H9 (cell line): ENCODE data around the gene AP5M1. TPM values are rescaled to one million over a fixed set of nuclear protein-coding genes. Genes with fewer than 3 reads are reported as not detected.

ENCODE experiments used
- DNase-seq: peaks from one replicate; pipeline ENCODE4 v3.0.0-alpha.2; 2017
- H2AFZ ChIP-seq: one replicate; pipeline ENCODE4 v1.6.1; 2013; ENCODE audit warnings: mild to moderate bottlenecking, low read length, control low read depth, moderate library complexity
- H2AK5ac ChIP-seq: 2 replicates; pipeline ENCODE4 v1.6.1; 2013; ENCODE audit warnings: low read length, control low read depth, mixed read lengths; ENCODE audit not compliant: insufficient read length
- H2BK120ac ChIP-seq: one replicate; pipeline ENCODE4 v1.6.1; 2013; ENCODE audit warnings: low read depth, mild to moderate bottlenecking, low read length, control low read depth, inconsistent platforms; ENCODE audit not compliant: poor library complexity, severe bottlenecking
- H2BK12ac ChIP-seq: 2 replicates; pipeline ENCODE4 v1.6.1; 2013; ENCODE audit warnings: low read length, control low read depth, mixed read lengths, low read depth; ENCODE audit not compliant: insufficient read length
- H2BK15ac ChIP-seq: 2 replicates; pipeline ENCODE4 v1.6.1; 2013; ENCODE audit warnings: low read depth, low read length, control low read depth
- H2BK20ac ChIP-seq: one replicate; pipeline ENCODE4 v1.6.1; 2013; ENCODE audit warnings: low read depth, mild to moderate bottlenecking, low read length, control low read depth, inconsistent platforms; ENCODE audit not compliant: poor library complexity, severe bottlenecking
- H2BK5ac ChIP-seq: 2 replicates; pipeline ENCODE4 v1.6.1; 2013; ENCODE audit warnings: low read length, control low read depth, mixed read lengths; ENCODE audit not compliant: insufficient read length
- H3K14ac ChIP-seq: 2 replicates; pipeline ENCODE4 v1.6.1; 2013; ENCODE audit warnings: low read length, control low read depth; ENCODE audit not compliant: insufficient read depth
- H3K18ac ChIP-seq: 2 replicates; pipeline ENCODE4 v1.6.1; 2013; ENCODE audit warnings: low read depth, mild to moderate bottlenecking, mixed read lengths, low read length, control low read depth; ENCODE audit not compliant: insufficient read length
- H3K23ac ChIP-seq: 2 replicates; pipeline ENCODE4 v1.6.1; 2013; ENCODE audit warnings: low read length, control low read depth, mixed read lengths, low read depth; ENCODE audit not compliant: insufficient read length
- H3K23me2 ChIP-seq: 2 replicates; pipeline ENCODE4 v1.6.1; 2013; ENCODE audit warnings: low read depth, mild to moderate bottlenecking, mixed read lengths, low read length, control low read depth; ENCODE audit not compliant: insufficient read length, poor library complexity, severe bottlenecking
- H3K27ac ChIP-seq: 2 replicates; pipeline ENCODE4 v1.5.1; 2013; ENCODE audit warnings: low read length, control low read depth, mixed read lengths, low read depth; ENCODE audit not compliant: insufficient read length
- H3K27me3 ChIP-seq: 2 replicates; pipeline ENCODE4 v1.6.1; 2013; ENCODE audit warnings: low read length, control low read depth, inconsistent platforms; ENCODE audit not compliant: insufficient read depth
- H3K4ac ChIP-seq: 2 replicates; pipeline ENCODE4 v1.6.1; 2013; ENCODE audit warnings: low read depth, mild to moderate bottlenecking, control low read depth, inconsistent platforms, low read length, moderate library complexity
- H3K4me1 ChIP-seq: 2 replicates; pipeline ENCODE4 v1.6.1; 2013; ENCODE audit warnings: low read length, control low read depth, inconsistent platforms; ENCODE audit not compliant: insufficient read depth
- H3K4me2 ChIP-seq: 2 replicates; pipeline ENCODE4 v1.6.1; 2013; ENCODE audit warnings: low read length, control low read depth, mixed read lengths; ENCODE audit not compliant: insufficient read length, insufficient read depth
- H3K56ac ChIP-seq: 2 replicates; pipeline ENCODE4 v1.6.1; 2013; ENCODE audit warnings: low read depth, mild to moderate bottlenecking, mixed read lengths, low read length, control low read depth; ENCODE audit not compliant: insufficient read length
- H3K79me1 ChIP-seq: 2 replicates; pipeline ENCODE4 v1.6.1; 2013; ENCODE audit warnings: low read depth, mild to moderate bottlenecking, moderate library complexity, low read length, control low read depth, inconsistent platforms; ENCODE audit not compliant: insufficient read depth, poor library complexity, severe bottlenecking
- H3K79me2 ChIP-seq: 2 replicates; pipeline ENCODE4 v1.6.1; 2013; ENCODE audit warnings: low read length, control low read depth, inconsistent platforms; ENCODE audit not compliant: insufficient read depth
- H3K9ac ChIP-seq: 2 replicates; pipeline ENCODE4 v1.6.1; 2013; ENCODE audit warnings: low read length, control low read depth, mixed read lengths; ENCODE audit not compliant: insufficient read length; ENCODE audit errors: extremely low read depth
- H3K9me3 ChIP-seq: one replicate; pipeline ENCODE4 v1.6.1; 2013; ENCODE audit warnings: low read depth, low read length, inconsistent platforms; ENCODE audit not compliant: control insufficient read depth
- H3T11ph ChIP-seq: one replicate; pipeline ENCODE4 v1.6.1; 2013; ENCODE audit warnings: mild to moderate bottlenecking, low read length, control low read depth, inconsistent platforms
- H4K20me1 ChIP-seq: one replicate; pipeline ENCODE4 v1.6.1; 2013; ENCODE audit not compliant: control insufficient read depth, insufficient read length, insufficient read depth
- H4K5ac ChIP-seq: 2 replicates; pipeline ENCODE4 v1.6.1; 2013; ENCODE audit warnings: low read depth, mild to moderate bottlenecking, mixed read lengths, low read length, control low read depth; ENCODE audit not compliant: insufficient read length
- H4K8ac ChIP-seq: replicated peaks from 2 replicates; pipeline ENCODE4 v1.6.1; 2013; ENCODE audit warnings: low read length, control low read depth, mixed read lengths, low read depth; ENCODE audit not compliant: insufficient read length
- H4K91ac ChIP-seq: 2 replicates; pipeline ENCODE4 v1.6.1; 2013; ENCODE audit warnings: low read depth, mild to moderate bottlenecking, moderate library complexity, mixed read lengths, low read length, control low read depth; ENCODE audit not compliant: insufficient read length
- H3K27ac Mint-ChIP-seq, 3 experiments: 2 replicates in 2 of 3; 3 replicates in 1 of 3; pipeline ENCODE4 v1.8.0; 2020 to 2021; ENCODE audit warnings: mixed read lengths in 3 of 3, mild to moderate bottlenecking in 1 of 3, moderate library complexity in 1 of 3
- H3K27me3 Mint-ChIP-seq: 2 replicates; pipeline ENCODE4 v1.8.0; 2021; ENCODE audit warnings: low read depth, mild to moderate bottlenecking, moderate library complexity, mixed read lengths
- H3K36me3 Mint-ChIP-seq, 3 experiments: 2 replicates in 2 of 3; 3 replicates in 1 of 3; pipeline ENCODE4 v1.8.0; 2020 to 2021; ENCODE audit warnings: low read depth in 3 of 3, mixed read lengths in 3 of 3; ENCODE audit not compliant: insufficient read depth in 1 of 3
- H3K4me1 Mint-ChIP-seq, 2 experiments: 2 replicates each; pipeline ENCODE4 v1.8.0; 2020; ENCODE audit warnings: mixed read lengths in 2 of 2
- H3K4me3 Mint-ChIP-seq, 2 experiments: 2 replicates in 1 of 2; 3 replicates in 1 of 2; pipeline ENCODE4 v1.8.0; 2020 to 2021; ENCODE audit warnings: mild to moderate bottlenecking in 2 of 2, mixed read lengths in 2 of 2, moderate library complexity in 1 of 2
- H3K9me3 Mint-ChIP-seq, 2 experiments: 2 replicates in 1 of 2; 3 replicates in 1 of 2; pipeline ENCODE4 v1.8.0; 2020; ENCODE audit warnings: mild to moderate bottlenecking in 2 of 2, mixed read lengths in 2 of 2, moderate library complexity in 1 of 2
- WGBS: extraction: QIAGEN DNeasy Blood & Tissue Kit; methylation state at CpG from one replicate; pipeline ENCODE4 v1.1.7; 2013; ENCODE audit warnings: missing lambda C conversion rate, low lambda C conversion rate, mixed read lengths; ENCODE audit not compliant: insufficient read length; ENCODE audit errors: extremely low coverage; 5-methylcytosine and 5-hydroxymethylcytosine counted together
- total RNA-seq: library from RNA; stranded (reverse); gene quantifications from 2 replicates; pipeline ENCODE4 v1.2.1, GENCODE V29; 2021
- TF ChIP-seq, protein P1 (sequence below): fragments of 200-600 bp; sonication (generic); conservative IDR thresholded peaks from 3 replicates; pipeline ENCODE4 v1.8.0; 2021; ENCODE audit warnings: antibody characterized with exemption, mild to moderate bottlenecking

AP5M1 gene
- total RNA-seq, 1 experiment from 2014 or later: 42.6 TPM

DNA sequence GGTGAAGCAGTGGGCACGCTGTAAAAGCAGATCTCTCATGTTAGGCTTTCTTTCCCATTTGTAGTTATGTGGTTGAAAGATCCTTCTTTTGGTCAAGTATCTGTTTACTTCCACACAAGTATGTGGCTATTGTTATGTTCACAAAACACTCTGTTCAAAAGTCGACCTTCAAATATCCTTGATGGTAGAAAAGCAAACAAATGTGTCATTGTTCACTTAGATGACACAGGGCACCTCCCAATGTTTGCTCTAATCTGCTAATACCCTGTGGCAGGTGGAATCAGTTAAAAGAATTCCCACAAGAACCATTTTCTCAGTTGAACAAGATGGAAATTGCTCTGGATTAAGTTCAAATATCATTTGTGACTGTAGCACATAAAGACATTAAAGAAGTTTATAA is 78.0 kb downstream of the AP5M1 start:
- no peak overlapping the region for H4K5ac ChIP-seq
- Mint-ChIP-seq H3K27ac (no peak overlapping the region), H3K4me3 (no peak overlapping the region), H3K4me1 (peaks cover 3 to 5% of the 10 kb centered on the region in 2 experiments), H3K27me3 (peaks cover 2% of the 10 kb centered on the region), H3K36me3 (peaks cover 3 to 11% (median 4%) of the 10 kb centered on the region in 3 experiments; a peak in 6 of 7 replicates), H3K9me3 (peaks cover 7 to 20% of the 10 kb centered on the region in 2 experiments)
- no peak overlapping the region for H2BK120ac ChIP-seq
- no peak overlapping the region for H3K4ac ChIP-seq
- H3K27me3 ChIP-seq: no peaks in the 10 kb centered on the region
- no peaks in the 10 kb centered on the region for H4K20me1 ChIP-seq
- TF ChIP-seq, protein P1, sequence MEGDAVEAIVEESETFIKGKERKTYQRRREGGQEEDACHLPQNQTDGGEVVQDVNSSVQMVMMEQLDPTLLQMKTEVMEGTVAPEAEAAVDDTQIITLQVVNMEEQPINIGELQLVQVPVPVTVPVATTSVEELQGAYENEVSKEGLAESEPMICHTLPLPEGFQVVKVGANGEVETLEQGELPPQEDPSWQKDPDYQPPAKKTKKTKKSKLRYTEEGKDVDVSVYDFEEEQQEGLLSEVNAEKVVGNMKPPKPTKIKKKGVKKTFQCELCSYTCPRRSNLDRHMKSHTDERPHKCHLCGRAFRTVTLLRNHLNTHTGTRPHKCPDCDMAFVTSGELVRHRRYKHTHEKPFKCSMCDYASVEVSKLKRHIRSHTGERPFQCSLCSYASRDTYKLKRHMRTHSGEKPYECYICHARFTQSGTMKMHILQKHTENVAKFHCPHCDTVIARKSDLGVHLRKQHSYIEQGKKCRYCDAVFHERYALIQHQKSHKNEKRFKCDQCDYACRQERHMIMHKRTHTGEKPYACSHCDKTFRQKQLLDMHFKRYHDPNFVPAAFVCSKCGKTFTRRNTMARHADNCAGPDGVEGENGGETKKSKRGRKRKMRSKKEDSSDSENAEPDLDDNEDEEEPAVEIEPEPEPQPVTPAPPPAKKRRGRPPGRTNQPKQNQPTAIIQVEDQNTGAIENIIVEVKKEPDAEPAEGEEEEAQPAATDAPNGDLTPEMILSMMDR: no peak
- no peak overlapping the region for H3K14ac ChIP-seq
- no peaks in the 10 kb centered on the region for H3K4me1 ChIP-seq
- H4K91ac ChIP-seq: no peak overlapping the region
- H2AK5ac ChIP-seq: no peak overlapping the region
- no peak for DNase-seq
- H3K27ac ChIP-seq: no peak overlapping the region
- no peak overlapping the region for H4K8ac ChIP-seq
- no peak overlapping the region for H2BK20ac ChIP-seq
- H2BK12ac ChIP-seq: no peak overlapping the region
- H2BK5ac ChIP-seq: no peak overlapping the region
- no peak overlapping the region for H3K56ac ChIP-seq
- no peak overlapping the region for H3K4me2 ChIP-seq
- H3K18ac ChIP-seq: no peak overlapping the region
- no peak overlapping the region for H3K23ac ChIP-seq
- no peaks in the 10 kb centered on the region for H3K79me2 ChIP-seq
- no peak overlapping the region for H2BK15ac ChIP-seq
- no peak overlapping the region for H3T11ph ChIP-seq
- no peaks in the 10 kb centered on the region for H3K79me1 ChIP-seq
- H3K9ac ChIP-seq: no peak overlapping the region
- no peaks in the 10 kb centered on the region for H3K9me3 ChIP-seq
- no CpG with 5 or more reads among the region's 2 CpGs for WGBS
- H2AFZ ChIP-seq: no peak overlapping the region
- H3K23me2 ChIP-seq: no peaks in the 10 kb centered on the region

Other genes with a start within 250 kb of the AP5M1 start
- 92.9 and 97.4 TPM in 2 replicates for gene EXOC5, start 66 bp upstream of the AP5M1 start, total RNA-seq
- gene NAA30, start 121.6 kb downstream of the AP5M1 start, total RNA-seq: 18.3 and 20.9 TPM in 2 replicates
- gene CCDC198, start 224.9 kb downstream of the AP5M1 start, total RNA-seq: not detected in 2 replicates